NCI-H146 treated with DMSO at 0.1 percent for 48 hours (cell line): ENCODE results near the gene DONSON.
"Not testable (repeated sequence)": the region's sequence is repeated elsewhere in the genome, so short reads cannot be mapped to it uniquely, and the experiment has no call there.

ENCODE experiments used
- DNase-seq: peaks from one replicate; lab custom pipeline; 2025; ENCODE audit not compliant: unreplicated experiment; lab: John Stamatoyannopoulos, UW

DONSON gene, protein sequence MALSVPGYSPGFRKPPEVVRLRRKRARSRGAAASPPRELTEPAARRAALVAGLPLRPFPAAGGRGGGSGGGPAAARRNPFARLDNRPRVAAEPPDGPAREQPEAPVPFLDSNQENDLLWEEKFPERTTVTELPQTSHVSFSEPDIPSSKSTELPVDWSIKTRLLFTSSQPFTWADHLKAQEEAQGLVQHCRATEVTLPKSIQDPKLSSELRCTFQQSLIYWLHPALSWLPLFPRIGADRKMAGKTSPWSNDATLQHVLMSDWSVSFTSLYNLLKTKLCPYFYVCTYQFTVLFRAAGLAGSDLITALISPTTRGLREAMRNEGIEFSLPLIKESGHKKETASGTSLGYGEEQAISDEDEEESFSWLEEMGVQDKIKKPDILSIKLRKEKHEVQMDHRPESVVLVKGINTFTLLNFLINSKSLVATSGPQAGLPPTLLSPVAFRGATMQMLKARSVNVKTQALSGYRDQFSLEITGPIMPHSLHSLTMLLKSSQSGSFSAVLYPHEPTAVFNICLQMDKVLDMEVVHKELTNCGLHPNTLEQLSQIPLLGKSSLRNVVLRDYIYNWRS

DNA sequence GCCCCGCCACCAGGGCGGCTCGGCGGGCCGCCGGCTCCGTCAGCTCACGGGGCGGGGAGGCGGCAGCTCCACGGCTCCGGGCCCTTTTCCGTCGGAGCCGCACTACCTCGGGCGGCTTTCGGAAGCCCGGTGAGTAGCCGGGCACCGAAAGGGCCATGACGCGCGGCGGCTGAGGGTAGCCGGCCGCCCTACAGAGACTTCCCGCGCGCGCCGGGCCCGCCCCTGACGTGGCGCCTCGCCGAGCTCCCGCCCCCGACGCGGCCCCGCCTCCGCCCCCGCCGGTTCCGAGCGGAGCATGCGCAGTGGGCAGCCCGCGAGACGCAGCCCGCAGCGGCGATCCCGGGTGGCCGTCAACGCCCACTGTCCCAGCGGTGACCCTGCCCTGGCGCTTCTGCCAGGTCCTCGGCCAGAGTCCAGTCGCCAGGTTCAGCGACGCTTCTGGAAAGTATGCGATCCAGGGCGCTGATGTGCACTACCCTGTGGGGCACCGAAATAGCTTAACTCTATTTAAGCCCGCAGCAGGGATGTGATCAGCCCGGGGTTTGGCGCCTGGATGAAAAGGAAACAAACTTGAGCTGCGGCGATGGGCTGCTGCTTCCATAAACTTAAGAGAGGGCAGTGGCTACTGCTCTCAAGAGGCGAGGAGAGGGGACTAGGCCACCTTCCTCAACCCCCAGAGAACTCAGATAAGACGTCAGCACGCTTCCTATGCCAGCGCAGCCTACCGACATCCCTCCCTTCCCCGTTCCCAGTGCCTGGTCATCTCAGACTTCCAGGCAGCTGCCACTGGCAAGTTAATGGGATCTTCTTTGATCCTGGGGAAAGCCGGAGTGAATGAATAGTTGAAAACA lies at the start of gene DONSON:
TSS of gene DONSON (minus strand) at position 200 of the 851 bp plus-strand sequence. CDS start at position 157, 43 bp downstream.
- peak; percentile 24 for DNase-seq

DNA sequence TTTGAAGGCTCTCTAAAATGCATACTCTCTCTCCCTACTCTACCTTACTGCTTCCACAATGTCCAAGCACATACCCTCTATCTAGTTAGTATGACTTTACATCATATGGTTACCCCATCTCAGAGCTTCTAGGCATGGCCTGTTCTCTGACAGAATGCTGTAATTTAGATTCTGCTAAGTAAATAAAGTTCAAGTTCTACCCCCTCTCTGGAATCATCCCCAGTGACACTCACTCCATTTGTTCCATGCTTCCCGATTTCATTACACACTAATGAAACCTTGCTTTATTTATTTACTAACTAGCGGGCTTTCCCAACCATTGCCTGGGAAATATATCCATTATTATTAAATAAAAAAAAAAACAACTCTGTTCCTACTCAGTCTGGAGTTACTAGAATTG lies 45.8 kb upstream of the DONSON start:
- no peak for DNase-seq

DNA sequence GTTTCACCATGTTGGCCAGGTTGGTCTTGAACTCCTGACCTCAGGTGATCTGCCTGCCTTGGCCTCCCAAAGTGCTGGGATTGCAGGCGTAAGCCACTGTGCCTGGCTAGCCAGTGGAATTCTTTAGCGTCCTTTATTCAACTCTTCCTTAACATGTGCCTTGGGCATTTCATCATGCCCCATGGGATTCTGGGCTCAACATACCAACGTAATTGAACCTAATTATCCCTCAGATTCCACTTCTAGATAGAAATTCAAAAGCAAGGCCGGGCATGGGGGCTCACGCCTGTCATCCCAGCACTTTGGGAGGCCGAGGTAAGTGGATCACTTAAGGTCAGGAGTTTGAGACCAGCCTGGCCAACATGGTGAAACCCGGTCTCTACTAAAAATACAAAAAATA lies 37.7 kb upstream of the DONSON start:
- not testable (repeated sequence) for DNase-seq

DNA sequence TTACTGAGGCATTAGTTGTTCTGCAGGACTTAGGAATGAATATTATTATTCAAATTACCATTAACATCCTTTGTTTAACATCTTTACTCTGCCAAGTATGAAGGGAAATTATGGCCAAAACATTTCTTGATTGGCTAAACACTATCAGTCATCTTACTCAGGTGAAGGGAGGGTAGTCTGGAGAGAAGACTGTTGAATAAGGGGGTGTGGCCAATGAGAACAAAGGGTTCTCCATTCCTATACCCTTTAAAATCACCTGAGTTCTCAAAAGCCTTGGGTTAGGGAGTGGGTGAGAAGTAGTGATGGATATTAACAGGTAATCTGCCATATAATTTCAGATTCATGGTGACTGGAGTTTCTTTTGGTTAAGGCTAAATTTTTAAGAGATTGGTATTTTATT lies 33.8 kb upstream of the DONSON start:
- no peak for DNase-seq

DNA sequence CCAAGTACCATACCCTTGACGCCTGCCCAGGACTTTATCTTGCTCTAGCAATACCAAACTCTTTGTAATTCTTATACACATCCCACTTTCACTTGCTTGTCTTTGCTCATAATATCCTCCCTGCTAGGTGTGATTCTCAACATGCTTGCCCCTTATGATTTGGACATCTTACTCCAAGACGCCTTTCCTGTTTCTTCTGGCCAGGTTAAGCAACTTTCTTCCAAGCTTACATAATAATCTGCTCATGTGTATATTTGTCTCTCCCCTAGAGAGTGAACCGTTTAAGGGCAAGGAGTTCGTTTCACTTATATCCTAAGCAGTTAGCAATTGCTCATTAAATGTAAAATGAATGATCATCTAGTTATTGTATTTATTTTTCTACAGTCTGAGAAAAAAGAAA lies 31.2 kb upstream of the DONSON start:
- no peak for DNase-seq

DNA sequence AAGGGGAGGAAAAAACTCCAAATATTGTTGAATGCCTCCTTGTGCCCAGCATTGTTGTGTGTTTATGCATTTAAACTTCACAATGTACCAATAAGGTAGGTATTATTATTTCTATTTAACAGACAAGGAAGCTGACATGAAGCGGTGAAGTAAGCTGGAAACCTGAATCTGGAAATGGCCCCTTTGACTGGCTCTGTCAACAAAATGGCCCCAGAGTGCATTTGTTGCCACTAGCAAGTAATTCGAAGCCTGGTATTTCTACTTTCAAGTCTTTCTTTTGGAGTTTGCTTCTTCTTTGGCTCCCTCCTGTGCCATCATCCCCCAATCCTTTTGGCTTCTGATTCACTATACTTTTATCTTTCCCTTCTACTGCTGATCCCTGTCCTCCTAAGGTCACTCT lies 29.9 kb upstream of the DONSON start:
- no peak for DNase-seq

DNA sequence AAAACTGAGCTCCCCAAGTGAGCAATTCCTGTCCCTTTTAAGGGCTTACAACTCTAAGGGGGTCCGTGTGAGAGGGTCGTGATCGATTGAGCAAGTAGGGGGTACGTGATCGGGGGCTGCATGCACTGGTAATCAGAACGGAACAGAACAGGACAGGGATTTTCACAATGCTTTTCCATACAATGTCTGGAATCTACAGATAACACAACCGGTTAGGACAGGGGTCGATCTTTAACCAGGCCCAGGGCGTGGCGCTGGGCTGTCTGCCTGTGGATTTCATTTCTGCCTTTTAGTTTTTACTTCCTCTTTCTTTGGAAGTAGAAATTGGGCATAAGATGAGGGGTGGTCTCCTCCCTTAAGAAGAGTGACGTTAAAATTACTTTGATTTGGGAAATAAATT lies 29.1 kb upstream of the DONSON start:
- not testable (repeated sequence) for DNase-seq

DNA sequence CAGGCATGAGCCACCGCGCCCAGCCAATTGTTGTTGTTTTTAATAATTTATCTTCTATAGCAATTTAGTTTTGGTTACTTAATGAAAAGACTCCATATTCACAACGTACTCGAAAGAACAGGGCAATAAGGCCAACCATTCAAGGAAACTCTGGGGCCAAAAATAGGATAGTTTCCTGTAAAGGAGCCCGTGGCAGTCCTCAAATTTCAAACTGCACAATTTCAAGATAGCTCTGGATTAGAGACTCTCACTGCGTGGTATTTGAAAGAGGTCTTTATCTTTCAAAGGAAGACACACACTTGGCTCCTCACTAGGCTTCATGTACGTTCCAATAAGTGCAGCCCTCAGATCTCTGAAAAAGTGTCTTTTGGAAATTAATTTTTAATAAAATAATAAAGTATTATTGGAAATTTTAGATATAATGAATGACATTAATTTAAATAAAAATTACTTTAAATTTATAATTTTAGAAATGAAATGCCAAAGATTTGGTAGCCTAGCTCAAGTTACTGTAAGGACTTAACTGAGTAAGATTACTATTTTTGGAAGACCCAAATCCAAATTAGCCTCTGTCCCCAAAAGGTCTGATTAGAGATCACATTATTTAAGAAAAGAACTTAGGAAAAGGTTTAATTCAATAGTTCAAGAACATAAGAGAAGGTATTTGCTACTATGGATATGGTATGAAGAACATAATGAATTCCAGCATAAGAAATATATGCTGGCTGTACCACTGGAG lies 22.7 kb upstream of the DONSON start:
- no peak for DNase-seq

DNA sequence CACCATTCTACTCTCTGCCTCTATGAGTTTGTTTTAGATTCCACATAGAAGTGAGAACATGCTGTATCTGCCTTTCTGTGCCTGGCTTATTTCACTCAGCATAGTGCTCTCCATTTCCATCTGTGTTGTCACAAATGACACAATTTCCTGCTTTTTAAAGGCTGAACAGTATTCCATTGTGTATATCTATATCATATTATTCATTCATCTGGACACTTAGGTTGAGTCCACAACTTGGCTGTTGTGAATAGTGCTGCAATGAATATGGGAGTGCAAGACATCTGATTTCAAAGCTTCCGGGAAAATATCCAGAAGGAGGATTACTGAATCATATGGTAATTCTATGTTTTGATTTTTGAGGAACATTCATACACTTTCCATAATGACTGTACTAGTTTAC lies 20.1 kb upstream of the DONSON start:
- no peak for DNase-seq

DNA sequence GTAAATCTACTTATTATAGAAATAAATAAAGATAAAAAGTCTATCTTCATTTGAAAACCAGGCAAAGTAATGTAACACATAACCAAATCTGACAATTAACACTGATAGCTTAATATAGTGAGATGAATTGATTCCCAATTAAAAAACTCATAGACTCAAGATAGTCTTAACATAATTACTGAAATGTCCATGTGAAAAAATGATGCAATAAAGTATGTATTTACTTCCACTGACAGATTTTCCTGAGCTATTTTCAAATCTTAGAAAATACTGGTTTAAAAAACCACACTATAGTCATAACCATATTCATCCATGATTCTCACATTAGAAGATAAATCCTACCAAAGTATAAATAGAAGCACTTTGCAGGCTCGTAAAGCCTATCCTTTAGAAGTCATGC lies 9.6 kb upstream of the DONSON start:
- DNase-seq, result no peak

DNA sequence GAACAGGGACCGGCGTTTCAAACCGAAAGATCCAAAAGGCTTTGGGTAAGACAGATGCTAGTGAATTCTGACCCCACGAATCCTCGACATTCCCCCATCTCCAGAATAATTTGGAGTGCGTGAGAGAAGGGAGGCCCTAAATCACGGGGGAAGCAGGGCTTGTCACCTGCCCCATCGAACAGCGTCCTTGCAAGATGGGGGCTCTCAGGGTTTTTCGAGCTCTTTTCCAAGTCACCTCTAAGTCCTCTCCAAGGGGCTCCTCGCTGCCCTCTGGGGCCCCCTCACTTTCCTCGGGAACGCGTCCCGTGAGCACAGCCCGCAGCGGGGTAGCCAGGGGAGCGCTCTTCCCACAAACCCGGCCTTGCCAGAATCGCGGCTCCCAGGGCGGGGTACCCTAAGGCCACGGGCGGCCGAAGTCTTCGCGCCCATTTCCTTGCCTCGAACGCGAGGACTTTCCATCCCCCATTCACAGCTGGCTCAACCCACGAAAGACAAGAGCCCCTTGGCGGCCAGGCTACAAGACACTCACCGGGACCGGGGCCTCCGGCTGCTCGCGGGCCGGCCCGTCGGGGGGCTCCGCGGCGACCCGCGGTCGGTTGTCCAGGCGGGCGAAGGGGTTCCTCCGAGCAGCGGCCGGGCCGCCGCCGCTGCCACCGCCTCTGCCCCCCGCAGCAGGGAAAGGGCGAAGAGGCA lies 546 bp downstream of the DONSON start:
- DNase-seq, result no peak

DNA sequence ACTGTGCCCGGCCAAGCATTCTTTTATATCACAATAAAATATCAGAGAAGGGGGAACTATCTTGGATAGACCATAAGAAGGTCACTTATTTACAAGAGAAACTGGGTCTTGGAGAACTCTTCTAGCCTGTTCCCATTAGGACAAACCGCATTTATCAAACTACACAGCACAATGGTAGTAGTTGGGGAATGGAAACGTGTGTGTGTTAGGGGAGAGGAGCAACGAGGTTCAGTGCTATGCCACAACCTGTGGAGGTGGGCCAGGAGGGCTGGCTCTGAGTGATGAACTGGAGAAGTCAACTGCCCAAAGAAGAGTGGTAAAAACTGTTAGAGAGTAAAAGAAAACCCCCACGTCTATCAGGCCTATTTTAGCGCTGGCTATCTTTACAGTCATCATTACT lies 1.6 kb downstream of the DONSON start:
- DNase-seq, result no peak

DNA sequence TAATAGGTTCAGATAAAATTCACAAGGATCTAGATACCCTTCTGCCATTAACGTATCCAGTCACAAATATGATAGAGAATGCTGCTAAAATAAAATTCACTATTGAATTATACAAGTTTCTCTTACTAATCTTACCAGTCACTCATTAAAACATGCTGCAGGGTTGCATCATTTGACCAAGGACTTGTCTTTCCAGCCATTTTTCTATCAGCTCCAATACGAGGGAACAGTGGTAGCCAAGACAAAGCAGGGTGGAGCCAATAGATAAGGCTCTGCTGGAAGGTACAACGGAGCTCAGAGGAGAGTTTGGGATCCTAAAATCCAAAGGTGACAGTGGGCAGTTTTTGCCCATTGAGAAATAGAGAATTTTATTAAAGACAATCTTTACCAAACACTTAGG lies 4.0 kb downstream of the DONSON start:
- DNase-seq, result no peak

DNA sequence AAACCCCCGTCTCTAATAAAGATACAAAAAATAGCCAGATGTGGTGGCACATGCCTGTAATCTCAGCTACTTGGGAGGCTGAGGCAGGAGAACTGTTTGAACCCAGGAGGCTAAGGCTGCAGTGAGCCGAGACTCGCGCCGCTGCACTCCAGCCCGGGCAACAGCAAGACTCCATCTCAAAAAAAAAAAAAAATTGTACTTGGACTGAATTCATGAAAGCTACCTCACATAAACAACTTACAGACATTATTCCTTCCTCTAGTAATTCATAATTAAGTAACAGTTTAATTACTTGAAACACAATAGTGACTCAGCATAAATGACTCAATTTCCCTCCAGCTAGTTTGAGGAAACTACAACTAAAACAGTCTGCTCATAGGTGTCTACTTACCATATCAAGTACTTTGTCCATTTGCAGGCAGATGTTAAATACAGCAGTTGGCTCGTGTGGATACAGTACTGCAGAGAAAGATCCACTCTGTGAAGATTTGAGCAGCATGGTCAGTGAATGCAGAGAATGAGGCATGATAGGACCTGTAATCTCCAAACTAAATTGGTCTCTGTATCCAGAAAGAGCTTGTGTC lies 9.4 kb downstream of the DONSON start:
- no peak for DNase-seq

DNA sequence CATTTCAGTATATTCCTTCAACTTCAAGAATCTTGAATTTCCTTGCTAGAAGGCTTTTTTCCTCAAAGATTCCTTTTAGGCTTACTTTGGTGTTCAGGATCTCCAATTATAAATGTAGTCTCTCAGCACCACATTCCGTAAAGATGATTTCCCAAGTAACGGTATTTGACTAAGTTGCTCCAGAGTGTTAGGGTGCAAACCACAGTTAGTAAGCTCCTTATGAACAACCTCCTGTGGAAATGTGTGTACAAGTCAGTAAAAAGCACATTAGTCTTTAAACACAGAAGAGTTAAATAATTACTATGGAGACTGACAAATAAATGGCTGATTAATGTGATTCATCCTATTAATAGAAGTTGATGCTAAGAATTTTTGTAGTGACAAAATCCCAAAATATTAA lies 10.3 kb downstream of the DONSON start:
- DNase-seq, result no peak

DNA sequence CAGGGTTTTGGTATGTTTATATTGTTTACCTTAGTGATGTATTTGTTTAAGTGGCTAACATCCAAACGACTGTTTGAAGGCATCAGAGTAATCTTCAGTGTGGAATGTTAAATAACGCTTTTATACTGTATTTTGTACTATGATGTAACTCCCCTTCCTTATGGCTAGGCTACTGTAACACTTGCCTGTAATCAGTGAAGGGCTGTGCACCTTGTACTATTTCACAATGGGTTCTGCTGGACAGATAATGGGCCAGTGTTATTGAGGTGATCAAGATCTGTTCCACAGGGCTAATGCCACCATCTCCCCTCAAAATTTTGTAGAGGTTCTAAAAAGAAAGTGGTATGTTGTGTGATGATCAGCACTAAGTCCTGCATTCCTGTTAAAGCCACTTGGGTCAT lies 11.7 kb downstream of the DONSON start:
- DNase-seq, result not testable (repeated sequence)

DNA sequence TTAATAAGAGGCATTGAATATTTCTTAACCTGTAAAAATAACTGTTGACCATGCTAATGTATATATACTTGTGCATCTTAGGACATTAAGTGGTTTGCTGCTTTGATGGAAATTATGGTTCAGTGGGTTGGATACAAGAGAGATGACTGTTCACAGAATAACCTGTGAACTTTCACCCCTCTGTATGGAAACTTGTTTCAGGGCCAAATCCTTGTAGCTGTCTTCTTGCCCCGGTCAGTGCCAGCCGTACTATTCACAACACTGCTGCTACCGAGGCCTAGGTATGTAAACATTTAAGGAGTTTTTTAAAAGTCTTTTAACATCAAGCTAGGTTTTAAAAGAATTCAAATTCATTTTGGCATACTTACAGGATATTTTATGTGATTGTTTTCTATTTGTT lies 16.1 kb downstream of the DONSON start:
- DNase-seq, result no peak

DNA sequence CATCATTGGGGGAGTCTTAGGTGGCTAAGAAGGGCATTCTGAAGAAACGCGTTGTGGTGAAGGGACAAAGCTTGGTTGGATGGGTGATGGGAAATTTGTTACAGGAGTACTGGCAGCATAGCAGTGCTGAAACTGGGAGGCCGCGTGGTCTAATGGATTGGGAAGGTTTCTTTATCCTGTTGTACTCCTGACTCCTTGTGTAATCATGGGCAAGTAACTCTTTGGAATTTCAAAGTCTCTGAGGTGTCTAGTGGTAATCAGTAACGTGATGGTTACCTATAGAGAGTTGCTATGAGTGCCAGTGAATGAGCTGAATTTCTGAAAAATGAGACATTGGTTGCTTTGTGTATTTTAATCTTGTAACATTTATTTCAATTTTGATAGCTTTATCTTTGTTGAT lies 18.5 kb downstream of the DONSON start:
- no peak for DNase-seq

DNA sequence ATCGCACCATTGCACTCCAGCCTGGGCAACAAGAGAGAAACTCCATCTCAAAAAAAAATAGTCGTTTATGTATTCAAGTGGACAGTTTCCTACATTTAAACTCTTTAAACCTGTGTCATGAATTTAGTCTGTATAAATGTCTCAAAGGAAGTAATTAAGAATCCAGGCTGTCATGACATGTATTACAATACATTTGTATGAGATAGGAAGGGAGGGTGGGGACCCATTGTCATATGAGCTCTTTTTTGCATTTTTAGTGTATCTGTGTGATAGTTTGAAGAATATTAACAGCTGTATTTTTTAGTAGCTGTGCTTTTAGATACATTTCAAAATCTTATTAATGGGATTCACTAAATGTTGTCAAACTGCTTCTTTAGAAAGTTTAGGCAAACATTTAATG lies 20.0 kb downstream of the DONSON start:
- DNase-seq, result no peak

DNA sequence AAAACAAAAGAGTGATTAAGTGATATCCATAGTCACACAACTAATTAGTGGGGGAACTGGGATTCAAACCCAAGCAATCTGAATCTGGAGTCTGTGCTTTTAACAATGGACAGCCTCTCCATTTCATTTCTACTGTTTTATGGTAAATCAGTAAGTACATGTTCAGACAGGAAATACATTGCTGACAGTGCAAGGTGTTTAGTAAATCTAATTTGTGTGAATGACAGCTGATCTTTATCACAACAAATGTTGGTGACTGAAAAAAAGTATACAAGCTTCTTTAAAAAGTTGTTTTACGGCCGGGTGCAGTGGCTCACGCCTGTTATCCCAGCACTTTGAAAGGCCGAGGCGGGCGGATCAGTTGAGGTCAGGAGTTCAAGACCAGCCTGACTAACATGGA lies 20.6 kb downstream of the DONSON start:
- DNase-seq, result no peak
